SW480 (cell line): ENCODE data around the gene FSD1.
"Not testable (repeated sequence)": the region's sequence is repeated elsewhere in the genome, so short reads cannot be mapped to it uniquely, and the experiment has no call there.

Experiments
- DNase-seq: peaks from one replicate; pipeline ENCODE4 v3.0.0-alpha.2; 2016; ENCODE audit warnings: low spot score

FSD1 gene

DNA sequence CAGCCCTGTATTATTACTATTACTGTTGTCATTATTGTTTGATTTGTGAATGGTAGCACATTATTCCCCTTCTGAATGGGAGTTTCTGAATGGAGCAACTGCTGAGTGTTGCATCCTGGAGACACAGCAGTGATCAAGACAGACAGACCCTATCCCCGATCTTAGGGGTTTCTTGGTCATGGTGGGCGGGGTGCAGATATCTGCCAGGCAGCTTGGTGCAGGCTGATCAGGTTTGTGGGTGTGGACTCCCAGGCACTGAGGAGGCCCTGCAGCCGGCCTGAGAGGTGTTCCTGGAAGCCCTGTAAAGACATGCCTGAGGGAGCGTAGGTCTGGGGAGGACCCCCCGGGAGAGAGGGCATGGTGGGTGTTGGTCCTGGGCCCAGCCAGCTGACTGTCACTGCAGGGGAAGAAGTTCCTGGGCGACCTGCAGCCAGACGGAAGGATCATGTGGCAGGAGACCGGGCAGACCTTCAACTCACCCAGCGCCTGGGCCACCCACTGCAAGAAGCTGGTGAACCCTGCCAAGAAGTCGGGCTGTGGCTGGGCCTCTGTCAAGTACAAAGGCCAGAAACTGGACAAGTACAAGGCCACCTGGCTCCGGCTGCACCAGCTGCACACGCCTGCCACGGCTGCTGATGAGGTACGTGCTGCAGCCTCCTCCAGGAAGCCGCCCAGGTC, 41.1 kb downstream of the FSD1 start:
- no peak for DNase-seq

DNA sequence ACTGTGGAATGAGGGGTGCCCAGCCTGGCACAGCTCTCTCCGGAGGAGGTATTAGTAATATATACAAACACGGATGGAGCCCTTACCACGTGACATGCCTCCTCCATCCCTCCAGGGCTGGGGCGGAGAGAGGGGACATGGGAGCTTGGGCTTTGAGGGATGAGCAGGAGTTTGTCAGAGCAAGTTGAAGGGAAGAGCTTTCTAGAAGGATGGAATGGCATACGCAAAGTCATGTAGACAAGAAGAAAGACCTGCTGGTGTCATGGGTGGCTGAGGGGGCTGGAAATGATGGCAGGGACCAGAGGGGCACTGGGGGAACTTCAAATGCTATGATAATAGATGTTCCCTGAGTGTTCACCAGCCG, 41.6 kb downstream of the FSD1 start:
- DNase-seq: no peak

DNA sequence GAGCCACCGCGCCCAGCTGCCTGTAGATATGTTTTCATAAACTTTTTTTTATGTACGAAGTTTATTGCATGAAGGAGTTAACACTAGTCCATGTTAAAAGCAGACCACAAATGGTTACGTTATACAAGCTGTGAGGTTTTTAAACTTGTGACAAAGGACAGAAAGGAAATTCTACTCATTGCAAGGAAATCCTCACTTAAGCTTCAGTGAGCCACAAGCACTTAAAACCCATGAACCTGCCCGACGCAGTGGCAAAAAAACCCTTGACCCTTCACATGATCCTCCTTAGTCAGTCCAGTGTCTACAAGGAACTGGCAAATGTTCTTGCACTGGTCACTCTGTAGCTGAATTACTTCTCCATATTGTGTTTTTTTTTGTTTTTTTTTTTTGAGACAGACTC, 43.1 kb downstream of the FSD1 start:
- DNase-seq: no peak

- not testable (repeated sequence) for DNase-seq
These were observed 44.8 kb downstream of the FSD1 start for GRCh38 chr19:4349225-4349624.

GRCh38 chr19:4350111-4350510, 45.7 kb downstream of the FSD1 start:
- no peak for DNase-seq

- no peak for DNase-seq
These were observed 46.3 kb downstream of the FSD1 start for GRCh38 chr19:4350726-4351125.

DNA sequence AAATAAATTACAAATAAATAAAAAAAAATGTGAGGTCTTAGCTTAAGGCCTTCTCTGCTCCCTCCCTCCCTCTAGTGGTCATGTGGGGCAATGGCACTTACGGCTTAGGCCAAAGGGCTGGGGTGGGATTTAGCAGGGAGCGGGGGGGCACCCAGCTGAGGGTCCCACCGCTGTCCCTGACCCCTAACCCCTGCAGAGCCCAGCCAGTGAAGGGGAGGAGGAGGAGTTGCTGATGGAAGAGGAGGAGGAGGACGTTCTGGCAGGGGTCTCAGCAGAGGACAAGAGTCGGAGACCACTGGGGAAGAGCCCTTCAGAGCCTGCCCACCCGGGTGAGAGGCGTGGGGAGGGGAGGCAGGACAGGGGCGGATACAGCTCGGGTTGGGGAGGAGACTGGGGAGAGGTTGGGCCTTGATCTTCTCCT, 48.3 kb downstream of the FSD1 start:
- peak; percentile 36 for DNase-seq

- no peak for DNase-seq
These were observed 49.9 kb downstream of the FSD1 start for GRCh38 chr19:4354282-4354681.

GRCh38 chr19:4354897-4355296, 50.5 kb downstream of the FSD1 start:
- no peak for DNase-seq

GRCh38 chr19:4357095-4357797, 52.8 kb downstream of the FSD1 start:
- DNase-seq: no peak

DNA sequence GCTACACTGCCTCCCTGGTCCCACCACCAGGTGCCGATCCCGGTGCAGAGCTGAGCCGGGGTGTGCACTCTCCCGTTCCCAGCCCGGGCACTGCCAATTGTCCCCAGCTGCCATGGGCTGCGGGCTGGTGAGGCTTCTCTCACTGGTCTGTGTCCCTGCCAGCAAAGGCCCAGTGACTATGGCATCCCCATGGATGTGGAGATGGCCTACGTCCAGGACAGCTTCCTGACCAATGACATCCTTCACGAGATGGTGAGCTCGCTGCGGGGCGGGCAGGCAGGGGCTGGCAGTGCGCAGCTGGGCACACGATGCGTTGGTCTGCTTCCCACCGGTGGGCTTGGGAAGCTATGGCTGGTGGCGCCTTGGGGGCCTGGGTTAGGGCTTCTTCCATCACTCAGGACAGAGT, 53.5 kb downstream of the FSD1 start:
- no peak for DNase-seq

DNA sequence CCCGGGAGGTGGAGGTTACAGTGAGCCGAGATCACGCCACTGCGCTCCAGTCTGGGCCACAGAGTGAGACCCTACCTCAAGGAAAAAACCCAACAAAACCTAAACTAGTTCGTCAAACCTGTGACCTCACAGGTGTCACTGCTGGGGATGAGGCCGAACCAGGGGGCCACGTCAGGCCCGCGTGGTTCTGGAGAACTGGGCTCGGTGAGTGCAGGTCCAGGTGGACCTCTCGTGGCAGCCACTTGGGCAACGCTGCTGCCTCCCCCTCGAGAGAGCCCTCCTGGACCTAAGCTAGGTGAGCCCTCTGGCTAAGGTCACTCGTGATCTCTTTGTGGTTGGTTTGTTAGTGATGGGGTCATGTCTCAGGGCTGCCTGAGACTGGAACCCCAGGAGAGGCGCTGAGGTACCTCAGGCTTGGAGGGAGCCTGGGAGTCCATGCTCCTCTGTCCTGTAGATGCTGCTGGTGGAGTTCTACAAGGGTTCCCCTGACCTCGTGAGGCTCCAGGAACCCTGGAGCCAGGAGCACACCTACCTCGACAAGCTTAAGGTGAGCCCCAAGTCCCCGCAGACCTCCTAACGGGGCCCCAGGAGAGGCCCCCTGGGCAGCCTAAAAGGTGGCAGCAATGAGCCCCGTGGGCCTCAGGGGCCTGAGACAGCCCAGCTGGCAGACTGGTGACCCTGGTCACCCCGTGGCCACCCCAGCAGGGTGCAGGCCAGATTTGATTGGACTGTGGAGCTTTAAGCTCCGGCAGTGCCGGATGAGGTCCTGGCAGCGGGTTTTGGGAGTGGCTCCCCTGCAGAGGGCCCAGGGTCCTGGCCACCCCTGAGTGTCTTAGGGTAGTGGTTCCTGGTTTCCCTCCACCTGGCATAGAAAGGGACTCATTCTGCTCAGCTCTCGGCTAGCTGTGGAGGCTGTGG, 54.6 kb downstream of the FSD1 start:
- no peak for DNase-seq

- DNase-seq: no peak
These were observed 55.2 kb downstream of the FSD1 start for GRCh38 chr19:4359627-4360000.

DNA sequence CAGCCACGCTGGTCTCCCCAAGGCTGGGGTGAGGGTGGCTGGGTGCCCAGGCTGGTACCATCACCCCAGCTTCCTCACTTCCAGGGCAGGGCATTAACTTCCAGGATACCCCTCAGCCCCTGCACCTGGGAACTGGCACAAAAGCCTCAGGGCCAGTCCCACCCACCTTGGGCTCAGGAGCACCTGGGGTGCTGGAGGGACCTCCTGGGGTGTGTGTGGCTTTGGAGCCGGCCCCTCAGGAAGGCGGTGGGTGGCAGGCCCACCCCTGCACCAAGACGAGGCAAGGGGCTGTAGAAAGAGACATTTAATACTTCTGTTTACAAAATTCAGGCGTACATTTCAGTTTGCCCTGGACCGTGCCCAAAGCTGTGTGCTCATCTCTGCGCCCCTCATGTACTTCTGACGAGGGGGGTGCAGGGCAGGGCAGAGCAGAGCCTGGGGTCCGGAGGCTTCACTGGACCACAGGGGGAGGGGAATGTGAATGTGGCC, 55.7 kb downstream of the FSD1 start:
- no peak for DNase-seq

DNA sequence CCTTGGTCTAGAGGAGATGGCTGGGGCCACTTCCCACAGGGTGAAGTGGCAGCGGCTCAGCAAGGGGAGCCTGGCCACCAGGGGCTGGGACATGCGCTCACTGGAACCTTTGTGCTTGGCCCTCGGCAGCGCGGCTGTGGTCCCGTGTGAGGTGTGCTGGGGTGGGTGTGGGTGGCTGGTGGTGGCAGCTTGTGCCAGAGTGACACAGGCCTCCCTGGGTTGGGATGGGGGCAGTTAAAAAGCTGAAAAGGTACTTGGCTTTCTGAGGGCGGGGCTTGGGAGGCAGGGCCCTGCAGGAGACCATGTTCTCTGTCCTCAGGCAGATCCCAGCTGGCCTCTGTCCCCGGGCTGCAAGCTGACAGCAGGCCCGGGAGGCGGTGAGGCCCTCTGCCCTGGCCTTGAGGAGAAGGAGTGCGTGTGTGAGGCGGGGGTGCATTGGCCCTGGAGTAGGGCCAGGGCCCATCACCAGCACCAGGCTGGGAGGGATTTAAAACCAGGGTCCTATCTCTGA, 56.3 kb downstream of the FSD1 start:
- DNase-seq: no peak

DNA sequence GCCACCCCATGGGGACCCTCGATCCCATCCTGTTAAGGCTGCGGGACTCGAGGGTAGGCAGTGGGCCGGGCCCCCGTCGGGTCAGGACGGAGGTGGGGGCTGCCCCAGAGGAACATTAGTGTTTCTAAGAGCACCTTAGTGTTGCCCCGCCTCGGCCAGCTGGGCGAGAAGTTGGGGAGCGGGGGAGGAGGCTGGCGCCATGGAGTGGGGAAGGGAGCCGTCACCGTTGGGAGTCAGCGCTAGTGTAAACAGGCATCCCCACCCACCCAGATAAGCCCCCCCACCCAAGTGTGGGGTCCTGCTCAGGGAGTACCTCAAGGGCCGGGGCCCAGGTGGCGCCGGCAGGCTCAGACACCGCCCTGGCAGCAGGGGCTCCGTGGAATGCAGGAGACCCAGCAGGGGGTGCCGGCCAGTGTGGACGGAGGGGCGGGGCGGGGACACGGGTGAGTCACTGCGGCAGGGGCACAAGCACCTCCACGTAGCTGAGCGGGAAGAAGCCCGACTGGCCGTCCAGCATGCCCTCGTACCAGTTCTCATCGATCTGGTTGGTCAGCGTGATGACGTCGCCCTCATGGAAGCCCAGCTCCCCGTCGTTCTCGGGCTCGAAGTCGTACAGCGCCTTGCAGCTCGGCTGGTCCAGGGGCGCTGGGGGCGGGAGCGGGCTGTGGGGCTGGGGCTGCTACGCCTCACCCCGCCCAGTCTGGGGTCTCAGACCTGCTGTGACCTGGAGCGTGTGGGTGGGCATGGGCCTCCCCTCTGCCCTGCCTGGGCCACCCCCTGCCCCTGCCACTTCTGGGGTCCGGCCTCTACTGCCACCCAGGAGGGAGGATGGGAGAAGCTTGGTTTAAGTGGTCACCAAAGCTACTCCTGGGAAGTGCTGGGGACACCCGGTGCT, 57.0 kb downstream of the FSD1 start:
- no peak for DNase-seq

DNA sequence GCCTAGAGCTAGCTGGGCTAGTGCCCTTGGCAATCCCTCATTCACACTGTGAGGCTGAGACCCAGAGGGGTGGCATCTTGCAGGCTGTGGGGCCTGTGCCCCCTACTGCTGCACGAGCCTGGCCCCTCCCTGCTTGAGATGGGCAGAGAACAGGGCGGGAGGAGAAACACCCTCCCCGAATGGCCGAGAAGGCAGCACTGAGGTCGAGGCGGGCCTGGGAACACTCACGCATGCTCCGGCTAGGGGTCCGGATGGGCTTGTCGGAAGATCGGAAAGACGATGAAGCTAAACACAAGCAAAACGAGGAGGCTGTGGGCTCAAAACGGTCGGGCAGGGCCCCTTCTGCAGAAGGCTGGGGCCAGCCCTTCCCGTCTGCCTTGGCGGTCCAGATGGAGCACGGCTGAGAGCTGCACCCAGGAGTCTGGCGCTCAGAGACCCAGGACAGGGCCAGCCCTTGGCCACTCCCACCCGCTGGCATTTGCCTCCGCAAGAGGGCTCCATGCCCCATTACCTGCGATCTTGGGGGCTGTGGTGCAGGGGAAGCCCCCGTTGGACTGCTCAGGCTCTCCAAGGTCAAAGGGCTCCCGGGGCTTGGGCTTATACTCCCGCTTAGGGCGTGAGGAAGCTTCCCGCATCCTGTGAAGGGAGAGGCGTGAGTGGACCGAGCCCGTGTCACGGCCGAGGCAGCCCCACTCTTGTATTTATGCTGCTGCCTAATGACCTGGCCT, 57.9 kb downstream of the FSD1 start:
- DNase-seq: no peak

- no peak for DNase-seq
These were observed 58.6 kb downstream of the FSD1 start for GRCh38 chr19:4362831-4363545.

- DNase-seq: no peak
These were observed 59.3 kb downstream of the FSD1 start for GRCh38 chr19:4363571-4364304.
